ENCODE results near the gene ZMYND12.
A peak's percentile ranks its signal among the peaks of the same experiment; 100 is the strongest.

Gene ZMYND12

GRCh38 chr1:42392967-42393848 lies 62.6 kb downstream of the ZMYND12 start:
- peak in 3 of 56 donors; percentile 1 to 6 (median 2) for DNase-seq

GRCh38 chr1:42392255-42392654 lies 63.6 kb downstream of the ZMYND12 start:
- DNase-seq: no peak

- DNase-seq: no peak
Observed at GRCh38 chr1:42386051-42386450, 69.8 kb downstream of the ZMYND12 start.

GRCh38 chr1:42385283-42385682 lies 70.5 kb downstream of the ZMYND12 start:
- no peak for DNase-seq

GRCh38 chr1:42381280-42381673 lies 74.5 kb downstream of the ZMYND12 start:
- DNase-seq: no peak

- DNase-seq: peak in 47 of 56 donors; percentile 4 to 75 (median 45)
Observed at GRCh38 chr1:42380586-42381279, 75.1 kb downstream of the ZMYND12 start, which contains the start of gene RIMKLA. RIMKLA (plus strand) TSS chr1:42380792; CDS start chr1:42380935, 143 bp downstream.

Data from nucleus accumbens (tissue), 56 donors.